ENCODE results near the gene POP7. TPM values are rescaled to one million over a fixed set of nuclear protein-coding genes. Genes with fewer than 3 reads are reported as not detected.

The POP7 gene
- total RNA-seq, 1 donor from 2014 or later = 33.4 TPM

- ATAC-seq = no peak
Observed at GRCh38 chr7:100726996-100727761, 21.3 kb downstream of the POP7 start.

DNA sequence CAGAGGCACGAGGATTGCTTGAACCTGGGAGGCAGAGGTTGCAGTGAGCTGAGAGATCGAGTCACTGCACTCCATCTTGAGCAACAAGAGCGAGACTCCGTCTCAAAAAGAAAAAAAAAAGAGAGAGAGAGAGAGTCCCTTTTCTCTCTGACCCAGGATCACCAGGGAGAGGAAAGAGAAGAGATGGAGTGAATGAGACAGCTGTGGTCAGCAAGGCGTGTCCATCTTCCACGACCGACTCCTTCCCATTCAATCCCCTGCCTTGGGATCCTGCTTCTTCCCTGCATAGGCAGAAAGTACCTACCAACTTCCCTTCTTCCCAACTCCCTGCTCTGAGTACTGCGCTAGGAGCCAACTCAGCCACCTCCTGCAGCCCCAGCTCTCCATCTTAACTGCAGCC, 22.3 kb downstream of the POP7 start:
- ATAC-seq = no peak

DNA sequence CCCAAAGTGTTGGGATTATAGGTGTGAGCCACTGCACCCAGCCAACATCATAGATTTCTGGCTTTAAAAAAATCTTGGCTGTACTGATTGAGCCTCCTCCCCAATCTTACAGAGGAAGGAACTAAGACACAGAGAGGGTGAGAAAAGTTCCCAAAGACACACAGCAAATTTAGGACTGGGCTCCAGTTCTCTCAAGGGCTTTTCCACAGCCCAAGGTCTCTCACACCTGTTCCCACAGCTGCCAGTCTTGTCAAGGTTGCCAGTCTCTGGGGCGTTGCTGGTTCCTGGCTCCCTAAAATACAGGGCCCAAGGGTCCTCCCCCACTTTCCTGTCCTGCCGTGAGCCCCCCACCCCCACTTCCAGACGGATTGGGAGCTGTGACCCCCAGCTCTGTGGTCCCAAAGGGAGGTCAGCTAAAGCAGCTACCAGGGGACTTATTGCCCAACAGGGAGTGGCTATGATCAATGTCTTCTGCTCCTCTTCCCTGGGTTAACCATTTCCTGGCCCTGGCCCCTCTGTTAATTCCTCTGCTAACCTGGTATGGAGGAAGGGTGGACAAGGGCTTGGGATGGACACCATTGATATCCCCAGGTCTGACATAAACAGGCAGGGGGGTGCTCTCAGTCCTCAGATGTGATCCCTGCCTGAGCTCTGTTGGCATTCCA, 24.3 kb downstream of the POP7 start:
- no peak for ATAC-seq

- ATAC-seq = no peak
Observed at GRCh38 chr7:100731937-100732636, 26.2 kb downstream of the POP7 start.

- no peak for ATAC-seq
Observed at GRCh38 chr7:100735730-100736129, 29.8 kb downstream of the POP7 start.

DNA sequence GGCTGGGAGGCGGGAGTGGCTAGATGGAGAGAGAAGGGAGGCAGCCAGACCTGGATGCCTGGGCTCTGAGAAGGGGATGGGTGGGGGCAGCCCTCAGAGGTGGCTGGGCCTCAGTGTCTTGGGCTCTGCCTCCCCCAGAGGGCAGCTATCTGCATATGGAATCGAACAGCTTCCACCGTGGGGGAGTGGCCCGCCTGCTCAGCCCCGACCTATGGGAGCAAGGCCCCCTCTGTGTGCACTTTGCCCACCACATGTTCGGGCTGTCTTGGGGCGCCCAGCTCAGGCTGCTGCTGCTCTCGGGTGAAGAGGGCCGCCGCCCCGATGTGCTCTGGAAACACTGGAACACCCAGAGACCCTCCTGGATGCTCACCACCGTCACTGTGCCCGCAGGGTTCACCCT, 30.8 kb downstream of the POP7 start:
- ATAC-seq = no peak

GRCh38 chr7:100739934-100740333, 34.0 kb downstream of the POP7 start:
- no peak for ATAC-seq

- ATAC-seq = no peak
Observed at GRCh38 chr7:100744605-100745004, 38.7 kb downstream of the POP7 start.

- no peak for ATAC-seq
Observed at GRCh38 chr7:100745184-100745583, 39.3 kb downstream of the POP7 start.

- no peak for ATAC-seq
Observed at GRCh38 chr7:100752994-100753393, 47.1 kb downstream of the POP7 start.

DNA sequence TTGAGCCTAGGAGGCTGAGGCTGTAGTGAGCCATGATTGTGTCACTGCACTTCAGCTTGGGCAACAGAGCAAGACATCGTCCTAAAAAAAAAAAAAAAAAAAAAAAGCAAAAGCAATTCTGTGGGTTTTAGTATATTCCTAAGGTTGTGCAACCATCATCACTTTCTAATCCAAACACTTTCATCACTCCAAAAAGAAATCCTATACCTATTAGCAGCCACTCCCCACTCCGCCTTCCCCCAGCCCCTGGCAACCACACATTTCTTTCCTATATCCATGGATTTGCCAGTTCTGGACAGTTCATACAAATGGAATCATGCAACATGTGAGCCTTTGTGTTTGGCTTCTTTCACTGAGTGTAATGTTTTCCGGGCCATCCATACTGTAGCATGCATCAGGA, 47.8 kb downstream of the POP7 start:
- ATAC-seq = no peak

Other genes starting within 250 kb of the POP7 start
- 0.24 TPM for gene SPACDR, start 241.9 kb upstream of the POP7 start, total RNA-seq
- gene TSC22D4, start 226.9 kb upstream of the POP7 start, total RNA-seq = 31.1 TPM
- gene NYAP1, start 222.2 kb upstream of the POP7 start, total RNA-seq = 0.16 TPM
- 19.5 TPM for gene AGFG2, start 166.9 kb upstream of the POP7 start, total RNA-seq
- gene SAP25, start 132.2 kb upstream of the POP7 start, total RNA-seq = 0.32 TPM
- 19.3 TPM for gene LRCH4, start 120.0 kb upstream of the POP7 start, total RNA-seq
- gene FBXO24, start 119.8 kb upstream of the POP7 start, total RNA-seq = 0.32 TPM
- 5.2 TPM for gene PCOLCE, start 103.8 kb upstream of the POP7 start, total RNA-seq
- gene MOSPD3, start 93.6 kb upstream of the POP7 start, total RNA-seq = 23.2 TPM
- gene TFR2, start 64.6 kb upstream of the POP7 start, total RNA-seq = 0.68 TPM
- gene ACTL6B, start 49.7 kb upstream of the POP7 start, total RNA-seq = not detected
- gene GNB2, start 32.4 kb upstream of the POP7 start, total RNA-seq = 289 TPM
- gene GIGYF1, start 11.9 kb upstream of the POP7 start, total RNA-seq = 10.4 TPM
- not detected for gene EPO, start 14.3 kb downstream of the POP7 start, total RNA-seq
- gene ZAN, start 27.5 kb downstream of the POP7 start, total RNA-seq = 0.04 TPM
- 30.3 TPM for gene EPHB4, start 121.4 kb downstream of the POP7 start, total RNA-seq
- 13.5 TPM for gene SLC12A9, start 146.6 kb downstream of the POP7 start, total RNA-seq
- gene TRIP6, start 161.3 kb downstream of the POP7 start, total RNA-seq = 61.1 TPM
- 63.5 TPM for gene SRRT, start 169.0 kb downstream of the POP7 start, total RNA-seq
- gene UFSP1, start 183.6 kb downstream of the POP7 start, total RNA-seq = 2.1 TPM
- gene ACHE, start 189.8 kb downstream of the POP7 start, total RNA-seq = 0.44 TPM
- 0.16 TPM for gene MUC3A, start 243.4 kb downstream of the POP7 start, total RNA-seq